ENCODE data around the gene TMEM221.

DNA sequence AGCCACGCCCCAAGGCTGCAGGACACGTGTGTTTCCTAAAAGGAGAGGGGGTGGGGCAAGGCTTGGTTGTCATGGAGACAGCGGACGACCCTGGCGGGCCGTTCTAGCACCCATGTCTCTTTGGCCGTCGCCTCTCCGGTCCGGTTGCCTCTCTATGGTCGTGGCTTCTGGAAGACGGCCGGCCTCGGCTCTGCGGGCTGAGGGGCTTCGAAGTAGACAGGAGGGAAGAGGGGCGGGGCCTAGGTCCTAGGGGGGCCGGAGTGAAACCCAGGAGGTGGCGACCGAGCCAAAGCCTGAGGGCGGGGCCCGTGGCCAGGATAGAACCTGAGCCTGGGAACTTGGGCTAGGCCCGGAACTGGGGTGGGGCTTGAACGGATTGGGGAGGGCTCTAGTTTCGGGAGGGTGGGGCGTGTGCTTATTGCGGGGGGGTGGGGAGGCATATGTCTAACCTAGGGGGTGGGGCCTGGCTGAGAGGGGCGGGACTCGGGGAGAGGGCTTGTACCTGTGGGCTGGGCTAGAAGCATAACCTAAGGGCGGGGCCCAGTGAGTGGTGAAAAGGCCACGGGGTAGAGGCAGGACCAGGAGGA lies 21.1 kb upstream of the TMEM221 start:
- TF ChIP-seq FOSL1 (IDR thresholded peaks at IDR 0.05; ENCODE audit: low read depth) (no peak), EGR1 (IDR thresholded peaks at IDR 0.05; ENCODE audit: low read depth) (no peak), POLR2A (IDR thresholded peaks at IDR 0.05; ENCODE audit: borderline replicate concordance, extremely low read depth, insufficient read depth, insufficient read length) (no peak), TCF7L2 (IDR thresholded peaks at IDR 0.05; ENCODE audit: borderline replicate concordance, extremely low read depth, insufficient read depth, insufficient read length) (no peak), POLR2AphosphoS5 (IDR thresholded peaks at IDR 0.05; ENCODE audit: low read depth, low read length) (no peak), EZH2 (IDR thresholded peaks at IDR 0.05) (no peak), YY1 (IDR thresholded peaks at IDR 0.05; ENCODE audit: extremely low read depth, insufficient replicate concordance, low read depth, low read length) (no peak), JUND (IDR thresholded peaks at IDR 0.05) (no peak), SP1 (IDR thresholded peaks at IDR 0.05; ENCODE audit: low read depth) (no peak)
- TF ChIP-seq, protein P1, sequence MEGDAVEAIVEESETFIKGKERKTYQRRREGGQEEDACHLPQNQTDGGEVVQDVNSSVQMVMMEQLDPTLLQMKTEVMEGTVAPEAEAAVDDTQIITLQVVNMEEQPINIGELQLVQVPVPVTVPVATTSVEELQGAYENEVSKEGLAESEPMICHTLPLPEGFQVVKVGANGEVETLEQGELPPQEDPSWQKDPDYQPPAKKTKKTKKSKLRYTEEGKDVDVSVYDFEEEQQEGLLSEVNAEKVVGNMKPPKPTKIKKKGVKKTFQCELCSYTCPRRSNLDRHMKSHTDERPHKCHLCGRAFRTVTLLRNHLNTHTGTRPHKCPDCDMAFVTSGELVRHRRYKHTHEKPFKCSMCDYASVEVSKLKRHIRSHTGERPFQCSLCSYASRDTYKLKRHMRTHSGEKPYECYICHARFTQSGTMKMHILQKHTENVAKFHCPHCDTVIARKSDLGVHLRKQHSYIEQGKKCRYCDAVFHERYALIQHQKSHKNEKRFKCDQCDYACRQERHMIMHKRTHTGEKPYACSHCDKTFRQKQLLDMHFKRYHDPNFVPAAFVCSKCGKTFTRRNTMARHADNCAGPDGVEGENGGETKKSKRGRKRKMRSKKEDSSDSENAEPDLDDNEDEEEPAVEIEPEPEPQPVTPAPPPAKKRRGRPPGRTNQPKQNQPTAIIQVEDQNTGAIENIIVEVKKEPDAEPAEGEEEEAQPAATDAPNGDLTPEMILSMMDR (IDR thresholded peaks at IDR 0.05 in 2 of 3, conservative IDR thresholded peaks at IDR 0.05 in 1 of 3; ENCODE audit: borderline replicate concordance in 1 of 3, insufficient read depth in 1 of 3, low read depth in 2 of 3, low read length in 2 of 3) = no peak
- TF ChIP-seq, protein P2, sequence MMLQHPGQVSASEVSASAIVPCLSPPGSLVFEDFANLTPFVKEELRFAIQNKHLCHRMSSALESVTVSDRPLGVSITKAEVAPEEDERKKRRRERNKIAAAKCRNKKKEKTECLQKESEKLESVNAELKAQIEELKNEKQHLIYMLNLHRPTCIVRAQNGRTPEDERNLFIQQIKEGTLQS (IDR thresholded peaks at IDR 0.05) = no peak
- TF ChIP-seq, protein P3, sequence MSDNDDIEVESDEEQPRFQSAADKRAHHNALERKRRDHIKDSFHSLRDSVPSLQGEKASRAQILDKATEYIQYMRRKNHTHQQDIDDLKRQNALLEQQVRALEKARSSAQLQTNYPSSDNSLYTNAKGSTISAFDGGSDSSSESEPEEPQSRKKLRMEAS (IDR thresholded peaks at IDR 0.05) = peak; percentile 77
- TF ChIP-seq, protein P4, sequence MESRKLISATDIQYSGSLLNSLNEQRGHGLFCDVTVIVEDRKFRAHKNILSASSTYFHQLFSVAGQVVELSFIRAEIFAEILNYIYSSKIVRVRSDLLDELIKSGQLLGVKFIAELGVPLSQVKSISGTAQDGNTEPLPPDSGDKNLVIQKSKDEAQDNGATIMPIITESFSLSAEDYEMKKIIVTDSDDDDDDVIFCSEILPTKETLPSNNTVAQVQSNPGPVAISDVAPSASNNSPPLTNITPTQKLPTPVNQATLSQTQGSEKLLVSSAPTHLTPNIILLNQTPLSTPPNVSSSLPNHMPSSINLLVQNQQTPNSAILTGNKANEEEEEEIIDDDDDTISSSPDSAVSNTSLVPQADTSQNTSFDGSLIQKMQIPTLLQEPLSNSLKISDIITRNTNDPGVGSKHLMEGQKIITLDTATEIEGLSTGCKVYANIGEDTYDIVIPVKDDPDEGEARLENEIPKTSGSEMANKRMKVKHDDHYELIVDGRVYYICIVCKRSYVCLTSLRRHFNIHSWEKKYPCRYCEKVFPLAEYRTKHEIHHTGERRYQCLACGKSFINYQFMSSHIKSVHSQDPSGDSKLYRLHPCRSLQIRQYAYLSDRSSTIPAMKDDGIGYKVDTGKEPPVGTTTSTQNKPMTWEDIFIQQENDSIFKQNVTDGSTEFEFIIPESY (IDR thresholded peaks at IDR 0.05; ENCODE audit: extremely low read depth, insufficient replicate concordance, low read length) = no peak
